SK-N-SH treated with all-trans-retinoic acid at 6 μM for 48 hours (cell line): ENCODE results near the gene SPATA3.

Source experiments
- ATAC-seq: fragments of 200-7000 bp; cut with Tn5 transposase; 3 replicates; pipeline ENCODE4 v1.9.1; 2020; ENCODE audit warnings: mild to moderate bottlenecking, moderate library complexity
- ARNTL ChIP-seq: fragments of 450-650 bp; formaldehyde crosslinking; IDR thresholded peaks from 2 replicates; pipeline ENCODE4 v1.5.0; 2020; ENCODE audit warnings: low read depth, mild to moderate bottlenecking, moderate library complexity, borderline replicate concordance
- BACH2 ChIP-seq: fragments of 250-450 bp; sonication (Bioruptor Pico); IDR thresholded peaks from 2 replicates; pipeline ENCODE4 v1.9.0; 2021; ENCODE audit warnings: mild to moderate bottlenecking, borderline replicate concordance
- CSDC2 ChIP-seq: fragments of 250-450 bp; sonication (Bioruptor Pico); IDR thresholded peaks from 2 replicates; pipeline ENCODE4 v1.5.0; 2020; ENCODE audit warnings: mild to moderate bottlenecking, moderate library complexity
- CSRNP3 ChIP-seq: fragments of 250-450 bp; sonication (Bioruptor Pico); IDR thresholded peaks from 2 replicates; pipeline ENCODE4 v1.5.1; 2021; ENCODE audit warnings: mild to moderate bottlenecking, moderate library complexity
- GLIS3 ChIP-seq: fragments of 250-450 bp; sonication (Bioruptor Pico); IDR thresholded peaks from 2 replicates; pipeline ENCODE4 v1.5.0; 2020; ENCODE audit warnings: mild to moderate bottlenecking, moderate library complexity
- ISL1 ChIP-seq: fragments of 250-450 bp; sonication (Bioruptor Pico); IDR thresholded peaks from 2 replicates; pipeline ENCODE4 v2.1.2; 2022; ENCODE audit warnings: mild to moderate bottlenecking, moderate library complexity
- OSR1 ChIP-seq: fragments of 250-450 bp; sonication (Bioruptor Pico); IDR thresholded peaks from 2 replicates; pipeline ENCODE4 v1.8.0; 2022; ENCODE audit warnings: moderate library complexity, mild to moderate bottlenecking, inconsistent platforms
- PATZ1 ChIP-seq: fragments of 250-450 bp; sonication (Bioruptor Pico); IDR thresholded peaks from 2 replicates; pipeline ENCODE4 v1.8.0; 2020; ENCODE audit warnings: mild to moderate bottlenecking, moderate library complexity, borderline replicate concordance
- POU6F1 ChIP-seq: fragments of 250-450 bp; sonication (Bioruptor Pico); IDR thresholded peaks from 2 replicates; pipeline ENCODE4 v1.8.0; 2021; ENCODE audit warnings: low read depth, mild to moderate bottlenecking, moderate library complexity, borderline replicate concordance
- PPARA ChIP-seq: fragments of 250-450 bp; sonication (Bioruptor Pico); IDR thresholded peaks from 2 replicates; pipeline ENCODE4 v1.5.0; 2020; ENCODE audit warnings: mild to moderate bottlenecking, borderline replicate concordance
- RARB ChIP-seq: fragments of 250-450 bp; sonication (Bioruptor Pico); IDR thresholded peaks from 2 replicates; pipeline ENCODE4 v1.8.0; 2021; ENCODE audit warnings: mild to moderate bottlenecking, moderate library complexity
- SNAI2 ChIP-seq: fragments of 250-450 bp; sonication (Bioruptor Pico); IDR thresholded peaks from 2 replicates; pipeline ENCODE4 v1.5.0; 2020; ENCODE audit warnings: mild to moderate bottlenecking, moderate library complexity
- TCF4 ChIP-seq: fragments of 250-450 bp; sonication (Bioruptor Pico); IDR thresholded peaks from 2 replicates; pipeline ENCODE4 v1.8.0; 2021; ENCODE audit warnings: mild to moderate bottlenecking, moderate library complexity, borderline replicate concordance
- TOX ChIP-seq: fragments of 250-450 bp; sonication (Bioruptor Pico); IDR thresholded peaks from 2 replicates; pipeline ENCODE4 v1.8.0; 2021; ENCODE audit warnings: mild to moderate bottlenecking, moderate library complexity, borderline replicate concordance
- TSHZ2 ChIP-seq: fragments of 250-450 bp; sonication (Bioruptor Pico); IDR thresholded peaks from 2 replicates; pipeline ENCODE4 v1.5.0; 2020; ENCODE audit warnings: mild to moderate bottlenecking, moderate library complexity
- ZC3H10 ChIP-seq: fragments of 250-450 bp; sonication (Bioruptor Pico); IDR thresholded peaks from 2 replicates; pipeline ENCODE4 v1.5.1; 2021; ENCODE audit warnings: mild to moderate bottlenecking, moderate library complexity
- ZFP3 ChIP-seq: fragments of 250-450 bp; sonication (Bioruptor Pico); IDR thresholded peaks from 2 replicates; pipeline ENCODE4 v1.5.0; 2020; ENCODE audit warnings: mild to moderate bottlenecking, moderate library complexity
- ZFP30 ChIP-seq: fragments of 450-650 bp; formaldehyde crosslinking; IDR thresholded peaks from 2 replicates; pipeline ENCODE4 v1.5.0; 2022; ENCODE audit warnings: mild to moderate bottlenecking, moderate library complexity
- ZNF565 ChIP-seq: fragments of 450-650 bp; formaldehyde crosslinking; conservative IDR thresholded peaks from 2 replicates; pipeline ENCODE4 v1.5.0; 2020; ENCODE audit warnings: low read depth, mild to moderate bottlenecking, moderate library complexity
- ZNF70 ChIP-seq: fragments of 450-650 bp; formaldehyde crosslinking; IDR thresholded peaks from 2 replicates; pipeline ENCODE4 v1.5.0; 2020; ENCODE audit warnings: mild to moderate bottlenecking, moderate library complexity
- ZNF8 ChIP-seq: fragments of 450-650 bp; formaldehyde crosslinking; IDR thresholded peaks from 2 replicates; pipeline ENCODE4 v1.5.0; 2020; ENCODE audit warnings: mild to moderate bottlenecking, moderate library complexity

Gene SPATA3

GRCh38 chr2:231039294-231039664 lies 43.4 kb downstream of the SPATA3 start:
- TF ChIP-seq ZFP3 (no peak), POU6F1 (CRISPR knock-in tag) (no peak), SNAI2 (CRISPR knock-in tag) (no peak), ZC3H10 (CRISPR knock-in tag) (no peak), TOX (no peak), ARNTL (CRISPR knock-in tag) (no peak), ZNF8 (CRISPR knock-in tag) (no peak), PATZ1 (CRISPR knock-in tag) (no peak), RARB (CRISPR knock-in tag) (no peak), CSDC2 (CRISPR knock-in tag) (no peak), ZNF70 (CRISPR knock-in tag) (no peak), ZNF565 (CRISPR knock-in tag) (no peak), ZFP30 (CRISPR knock-in tag) (no peak), PPARA (no peak), OSR1 (CRISPR knock-in tag) (no peak)
- TF ChIP-seq, all 23 proteins: peak for 0
- no peak for ATAC-seq

GRCh38 chr2:231039821-231040364 lies 44.0 kb downstream of the SPATA3 start:
- no peak for ATAC-seq
- TF ChIP-seq CSRNP3 = no peak
- TF ChIP-seq ISL1 (CRISPR knock-in tag) = no peak
- no peak for TF ChIP-seq BACH2 (CRISPR knock-in tag)
- TF ChIP-seq TCF4 (CRISPR knock-in tag) = no peak
- no peak for TF ChIP-seq SNAI2 (CRISPR knock-in tag)
- TF ChIP-seq ZC3H10 (CRISPR knock-in tag) = no peak
- no peak for TF ChIP-seq GLIS3
- no peak for TF ChIP-seq POU6F1 (CRISPR knock-in tag)
- no peak for TF ChIP-seq ZNF70 (CRISPR knock-in tag)
- TF ChIP-seq TSHZ2 (CRISPR knock-in tag) = no peak
- no peak for TF ChIP-seq ZNF565 (CRISPR knock-in tag)
- TF ChIP-seq PATZ1 (CRISPR knock-in tag) = no peak
- no peak for TF ChIP-seq ZFP30 (CRISPR knock-in tag)
